Muscle layer of colon (tissue), 2 donors: ENCODE measurements around the gene ZSCAN2.
"Not testable (repeated sequence)": the region's sequence is repeated elsewhere in the genome, so short reads cannot be mapped to it uniquely, and the experiment has no call there.

ENCODE experiments used
- H3K27ac ChIP-seq: one replicate; pipeline ENCODE4 v1.7.0; 2013; ENCODE audit warnings: low read depth, mild to moderate bottlenecking, low read length, moderate library complexity
- H3K27me3 ChIP-seq, 2 donors: one replicate each; pipeline ENCODE4 v1.7.0; 2013; ENCODE audit warnings: low read length in 2 of 2, mild to moderate bottlenecking in 2 of 2; ENCODE audit not compliant: insufficient read depth in 2 of 2, control insufficient read depth in 1 of 2
- H3K36me3 ChIP-seq: one replicate; pipeline ENCODE4 v1.7.0; 2013; ENCODE audit warnings: mild to moderate bottlenecking, low read length; ENCODE audit not compliant: insufficient read depth
- H3K4me1 ChIP-seq: one replicate; pipeline ENCODE4 v1.7.0; 2013; ENCODE audit warnings: mild to moderate bottlenecking, low read length; ENCODE audit not compliant: insufficient read depth
- H3K4me3 ChIP-seq, 2 donors: one replicate each; pipeline ENCODE4 v1.7.0; 2013; ENCODE audit warnings: low read length in 2 of 2, low read depth in 1 of 2, mild to moderate bottlenecking in 1 of 2, moderate library complexity in 1 of 2
- H3K9ac ChIP-seq: one replicate; pipeline ENCODE4 v1.7.0; 2013; ENCODE audit warnings: low read length
- H3K9me3 ChIP-seq: one replicate; pipeline ENCODE4 v1.7.0; 2013; ENCODE audit warnings: mild to moderate bottlenecking, low read length
- donor health status: abdominal sarcoma.
- donor health status: Adenocarcinoma of cecum.

ZSCAN2 gene

DNA sequence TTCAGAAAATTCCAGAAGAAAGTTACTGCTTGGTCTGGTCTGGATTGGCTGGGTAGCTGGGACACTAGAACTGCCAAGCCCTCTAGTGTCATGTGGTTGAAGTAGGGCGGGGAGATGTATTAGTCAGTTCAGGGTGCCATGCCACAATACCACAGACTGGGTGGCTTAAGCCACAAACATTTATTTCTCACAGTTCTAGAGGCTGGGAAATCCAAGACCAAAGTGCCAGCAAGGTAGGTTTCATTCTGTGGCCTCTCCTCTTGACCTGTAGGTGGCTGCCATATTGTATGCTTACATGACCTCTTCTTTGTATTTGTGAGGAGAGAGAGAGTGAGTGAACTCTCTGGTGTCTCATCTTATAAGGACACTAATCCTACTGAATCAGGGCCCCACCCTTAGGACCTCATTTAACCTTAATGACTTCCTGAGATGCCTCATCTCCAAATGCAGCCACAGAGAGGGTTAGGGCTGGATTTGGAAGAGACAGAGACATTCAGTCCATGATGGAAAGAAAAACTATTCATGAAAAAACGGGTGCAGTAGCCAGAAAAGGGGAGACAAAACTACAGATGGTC is 18.1 kb upstream of the ZSCAN2 start:
- H3K27ac ChIP-seq, result no peak overlapping the region
- H3K4me1 ChIP-seq, result no peaks in the 10 kb centered on the region
- H3K9me3 ChIP-seq, result no peaks in the 10 kb centered on the region
- no peaks in the 10 kb centered on the region for H3K27me3 ChIP-seq
- no peaks in the 10 kb centered on the region for H3K36me3 ChIP-seq
- no peak overlapping the region for H3K9ac ChIP-seq
- H3K4me3 ChIP-seq, result no peak overlapping the region

DNA sequence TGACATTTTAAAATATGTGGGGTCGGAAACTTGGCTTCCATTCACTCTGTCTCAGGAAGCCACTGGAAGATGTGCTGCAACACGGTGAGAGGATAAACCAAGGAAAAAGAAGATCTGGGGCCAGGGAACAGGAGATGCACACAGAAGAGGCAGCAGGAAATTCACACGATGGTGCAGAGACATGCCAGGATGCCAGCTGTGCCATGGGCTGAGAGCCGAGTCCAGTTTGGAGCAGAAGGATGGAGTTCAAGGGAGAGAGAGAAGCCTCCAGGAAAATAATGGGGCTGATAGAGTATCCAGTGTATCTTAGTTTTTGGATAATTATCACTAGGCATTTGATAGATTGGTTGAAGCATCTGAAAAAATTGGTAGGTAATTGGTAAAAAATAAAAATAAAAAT is 16.9 kb upstream of the ZSCAN2 start:
- H3K27ac ChIP-seq, H3K36me3 ChIP-seq, H3K9me3 ChIP-seq, H3K4me1 ChIP-seq, H3K9ac ChIP-seq, H3K4me3 ChIP-seq, H3K27me3 ChIP-seq: not testable (repeated sequence)

DNA sequence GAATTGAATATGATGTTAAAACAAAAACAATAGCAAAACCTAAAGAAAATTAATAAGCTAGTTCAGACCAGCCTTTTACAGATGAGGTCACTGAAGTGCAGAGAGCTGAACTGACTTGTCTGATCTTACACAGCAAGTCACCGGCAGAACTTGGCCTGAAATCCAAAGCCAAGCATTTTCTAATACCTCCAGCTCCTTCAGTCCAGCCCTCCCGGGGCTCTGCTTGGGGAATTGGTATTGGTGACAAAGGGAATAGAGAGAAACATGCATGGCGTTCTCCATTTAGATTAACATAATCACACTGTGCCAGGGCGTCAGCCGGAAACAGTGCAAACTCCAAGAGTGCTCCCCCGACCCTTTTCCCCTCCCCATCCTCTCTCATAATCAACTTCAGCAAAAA is 14.1 kb upstream of the ZSCAN2 start:
- H3K36me3 ChIP-seq, result no peaks in the 10 kb centered on the region
- no peak overlapping the region for H3K27ac ChIP-seq
- H3K27me3 ChIP-seq, result no peaks in the 10 kb centered on the region
- no peak overlapping the region for H3K9ac ChIP-seq
- H3K9me3 ChIP-seq, result no peaks in the 10 kb centered on the region
- H3K4me1 ChIP-seq, result no peaks in the 10 kb centered on the region
- no peak overlapping the region for H3K4me3 ChIP-seq

DNA sequence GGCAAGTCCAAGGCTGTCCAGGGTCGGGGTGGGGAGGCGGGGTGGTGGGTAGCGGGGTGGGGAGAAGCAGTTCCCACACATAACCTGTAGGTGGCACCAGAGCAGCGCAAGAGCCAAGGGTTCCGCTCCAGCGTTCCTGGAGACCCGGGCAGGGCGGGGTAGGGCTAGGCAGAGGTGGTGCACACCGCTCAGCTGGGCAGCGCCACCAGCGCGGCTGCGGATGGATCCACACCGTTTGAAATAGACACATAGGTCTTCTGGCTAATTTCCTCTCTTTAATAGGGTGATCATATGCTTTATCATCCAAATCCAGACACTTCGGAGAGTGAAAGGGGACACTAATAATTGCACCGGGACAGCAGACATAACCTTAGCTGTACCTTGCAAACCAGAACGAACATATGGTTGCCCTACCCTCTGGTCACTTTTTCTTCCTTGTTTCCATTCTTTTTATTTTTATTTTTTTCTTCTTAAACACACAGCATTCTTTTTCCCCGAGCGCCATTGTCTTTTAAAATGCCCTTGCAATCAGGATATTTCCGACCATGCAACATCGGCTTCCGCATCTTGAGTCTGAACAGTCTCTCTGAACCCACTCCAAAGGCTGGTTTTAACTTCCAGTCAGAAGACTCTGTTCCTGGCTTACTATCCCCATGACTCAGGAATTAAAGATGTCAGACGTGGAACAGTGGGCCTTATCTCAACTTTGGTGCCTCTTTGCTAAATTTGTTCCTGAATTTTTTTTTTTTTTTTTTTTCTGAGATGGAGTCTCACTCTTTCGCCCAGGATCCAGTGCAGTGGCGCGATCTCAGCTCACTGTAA is 12.5 kb upstream of the ZSCAN2 start:
- no peak overlapping the region for H3K27ac ChIP-seq
- H3K4me3 ChIP-seq, result peak overlapping the region; percentile 1 to 47
- no peaks in the 10 kb centered on the region for H3K36me3 ChIP-seq
- H3K9me3 ChIP-seq, result no peaks in the 10 kb centered on the region
- H3K9ac ChIP-seq, result no peak overlapping the region
- no peaks in the 10 kb centered on the region for H3K27me3 ChIP-seq
- no peaks in the 10 kb centered on the region for H3K4me1 ChIP-seq

DNA sequence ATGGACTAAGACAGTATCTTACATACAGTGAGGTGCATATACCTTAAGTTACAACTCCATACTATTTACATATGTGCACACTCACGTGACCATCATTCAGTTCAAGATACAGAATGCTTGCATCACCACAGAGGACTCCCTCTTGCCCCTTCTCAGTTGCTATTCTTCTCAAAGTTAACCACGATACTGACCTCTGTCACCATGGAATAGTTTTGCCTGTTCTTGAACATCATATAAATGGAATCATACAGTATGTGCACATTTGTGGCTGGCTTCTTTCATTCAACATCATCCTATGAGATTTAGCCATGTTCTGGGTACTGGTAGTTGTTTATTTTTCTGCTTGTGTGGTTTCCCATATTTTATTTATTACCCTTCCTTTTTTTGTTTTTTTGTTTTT is 10.4 kb upstream of the ZSCAN2 start:
- Histone ChIP-seq H3K4me1 (no peaks in the 10 kb centered on the region), H3K36me3 (no peaks in the 10 kb centered on the region), H3K4me3 (no peak overlapping the region), H3K9me3 (no peaks in the 10 kb centered on the region), H3K9ac (no peak overlapping the region), H3K27me3 (no peaks in the 10 kb centered on the region), H3K27ac (no peak overlapping the region)

DNA sequence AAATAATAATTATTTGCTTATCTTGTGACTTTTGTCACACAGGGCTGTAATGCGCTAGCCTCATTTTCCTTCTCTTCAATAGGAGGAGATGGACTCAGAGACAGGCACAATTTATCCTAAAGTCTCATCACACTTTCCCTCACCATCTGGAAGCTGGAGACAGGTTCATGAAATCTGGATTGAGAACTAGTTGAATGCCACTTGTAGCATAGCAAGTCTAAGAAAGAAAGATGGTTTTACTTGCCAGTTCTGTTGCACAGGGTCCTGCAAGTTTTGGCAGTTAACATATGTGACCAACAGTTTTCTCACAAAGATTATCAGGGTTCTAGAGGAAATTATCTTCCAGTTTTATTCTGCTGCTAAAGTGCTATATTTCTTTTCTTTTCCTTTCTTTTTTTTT is 9.0 kb upstream of the ZSCAN2 start:
- Histone ChIP-seq H3K4me3 (no peak overlapping the region), H3K27me3 (no peaks in the 10 kb centered on the region), H3K9me3 (no peaks in the 10 kb centered on the region), H3K9ac (no peak overlapping the region), H3K27ac (no peak overlapping the region), H3K36me3 (no peaks in the 10 kb centered on the region), H3K4me1 (no peaks in the 10 kb centered on the region)

DNA sequence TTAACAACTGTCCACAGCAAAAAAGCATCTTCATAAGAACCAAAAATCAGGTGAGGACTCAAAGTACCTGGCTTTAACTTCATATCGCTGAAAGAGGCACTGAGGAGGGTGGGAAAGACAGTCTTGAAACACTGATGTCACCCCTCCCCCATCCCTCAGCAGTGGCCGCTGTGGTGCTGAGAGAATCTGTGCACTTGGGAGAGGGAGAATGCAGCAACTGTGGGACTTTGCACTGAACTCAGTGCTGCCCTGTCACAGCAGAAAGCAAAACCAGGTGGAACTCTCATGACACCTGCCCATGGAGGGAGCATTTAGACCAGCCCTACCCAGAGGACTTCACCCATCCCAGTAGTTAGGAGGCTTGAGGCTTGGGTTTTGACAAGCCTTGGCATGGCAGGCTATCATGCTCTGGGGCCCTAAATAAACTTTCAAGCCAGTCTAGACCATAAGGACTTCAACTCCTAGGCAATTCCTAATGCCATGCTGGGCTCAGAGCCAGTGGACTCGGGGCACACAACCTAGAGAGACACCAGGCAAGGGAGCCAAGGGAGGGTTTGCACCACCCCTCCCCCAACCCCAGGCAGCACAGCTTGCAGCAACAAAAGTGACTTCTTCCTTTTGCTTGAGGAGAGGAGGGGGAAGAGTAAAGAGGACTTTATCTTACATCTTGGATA is 6.1 kb upstream of the ZSCAN2 start:
- Histone ChIP-seq H3K27ac (no peak overlapping the region), H3K9me3 (no peaks in the 10 kb centered on the region), H3K36me3 (no peaks in the 10 kb centered on the region), H3K9ac (no peak overlapping the region), H3K4me3 (no peak overlapping the region), H3K27me3 (no peaks in the 10 kb centered on the region), H3K4me1 (no peaks in the 10 kb centered on the region)

DNA sequence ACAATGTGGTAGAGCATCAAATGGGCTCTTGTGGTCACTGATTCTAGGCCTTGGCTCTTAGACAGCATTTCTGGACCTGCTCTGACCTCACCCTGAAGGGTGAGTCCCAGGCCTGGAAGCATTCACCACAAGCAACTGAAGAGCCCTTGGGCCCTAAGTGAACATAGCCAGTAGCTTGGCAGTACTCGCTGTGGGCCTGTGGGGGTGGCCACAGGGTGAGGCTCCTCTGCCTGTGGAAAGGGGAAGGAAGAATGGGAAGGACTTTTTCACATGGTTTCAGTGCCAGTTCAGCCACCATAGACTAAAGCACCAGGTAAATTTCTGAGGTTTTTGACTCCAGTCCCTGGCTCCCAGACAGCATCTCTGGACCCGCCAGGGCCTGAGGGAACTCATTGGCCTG is 5.1 kb upstream of the ZSCAN2 start:
- H3K27ac ChIP-seq, result no peak overlapping the region
- H3K27me3 ChIP-seq, result no peaks in the 10 kb centered on the region
- H3K9me3 ChIP-seq, result no peaks in the 10 kb centered on the region
- H3K9ac ChIP-seq, result no peak overlapping the region
- H3K4me3 ChIP-seq, result no peak overlapping the region
- H3K36me3 ChIP-seq, result no peaks in the 10 kb centered on the region
- H3K4me1 ChIP-seq, result no peaks in the 10 kb centered on the region

DNA sequence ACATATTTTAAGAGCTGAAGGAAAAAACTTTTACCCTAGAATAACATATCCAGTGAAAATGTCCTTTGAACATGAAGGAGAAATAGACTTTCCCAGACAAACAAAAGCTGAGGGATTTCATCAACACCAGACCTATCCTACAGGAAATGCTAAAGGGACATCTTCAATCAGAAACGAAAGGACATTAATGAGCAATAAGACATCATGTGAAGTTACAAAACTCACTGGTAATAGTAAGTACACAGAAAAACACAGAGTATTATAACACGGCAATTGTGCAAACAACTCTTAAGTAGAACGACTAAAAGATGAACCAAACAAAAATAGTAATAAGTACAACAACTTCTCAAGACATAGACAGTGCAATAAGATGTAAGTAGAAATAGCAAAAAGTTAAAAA is 3.5 kb upstream of the ZSCAN2 start:
- no peak overlapping the region for H3K9ac ChIP-seq
- no peaks in the 10 kb centered on the region for H3K27me3 ChIP-seq
- H3K9me3 ChIP-seq, result no peaks in the 10 kb centered on the region
- no peaks in the 10 kb centered on the region for H3K36me3 ChIP-seq
- H3K27ac ChIP-seq, result no peak overlapping the region
- no peak overlapping the region for H3K4me3 ChIP-seq
- no peaks in the 10 kb centered on the region for H3K4me1 ChIP-seq

DNA sequence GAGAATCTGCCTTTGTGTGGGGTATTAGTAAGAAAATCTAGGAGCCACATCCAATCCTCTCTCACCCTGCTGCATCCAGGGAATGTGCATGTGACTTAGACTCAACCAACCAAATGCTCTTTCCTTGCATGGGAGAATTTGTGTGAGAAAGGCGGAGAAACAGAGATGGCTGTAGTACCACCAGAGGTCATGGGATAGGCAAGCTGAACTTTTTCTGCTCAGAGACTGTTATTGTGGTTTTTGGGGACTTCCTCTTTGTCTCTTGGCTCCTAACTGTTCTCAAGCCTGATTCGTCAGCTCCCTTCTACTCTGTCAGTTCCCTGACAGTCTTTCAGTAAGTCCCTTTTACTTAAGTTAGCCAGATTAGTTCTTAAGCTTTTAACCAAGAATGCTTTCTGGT is 2.6 kb upstream of the ZSCAN2 start:
- Histone ChIP-seq H3K27me3 (no peaks in the 10 kb centered on the region), H3K9ac (no peak overlapping the region), H3K27ac (no peak overlapping the region), H3K36me3 (no peaks in the 10 kb centered on the region), H3K4me1 (no peaks in the 10 kb centered on the region), H3K4me3 (no peak overlapping the region), H3K9me3 (no peaks in the 10 kb centered on the region)

DNA sequence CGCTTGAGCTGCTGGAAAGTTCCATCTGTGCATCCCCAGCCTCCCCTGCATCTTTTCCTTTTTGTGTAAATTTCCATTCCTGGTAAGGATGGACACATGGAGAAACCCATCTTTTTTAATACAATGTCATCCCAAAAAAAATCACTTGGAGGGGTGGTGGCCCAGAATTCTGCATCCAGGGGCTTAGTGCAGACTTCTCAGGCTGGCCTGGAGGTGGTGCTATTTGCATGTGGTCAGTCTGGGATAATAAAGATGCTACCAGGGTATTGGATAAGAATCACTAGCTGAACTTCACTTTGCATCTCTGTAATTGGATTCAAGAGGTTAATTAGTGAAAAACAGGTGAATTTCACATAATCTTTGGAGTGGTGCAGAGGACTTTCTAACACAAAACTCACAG is 1.8 kb upstream of the ZSCAN2 start:
- Histone ChIP-seq H3K27ac (no peak overlapping the region), H3K9me3 (no peaks in the 10 kb centered on the region), H3K27me3 (no peaks in the 10 kb centered on the region), H3K36me3 (no peaks in the 10 kb centered on the region), H3K4me1 (no peaks in the 10 kb centered on the region), H3K9ac (no peak overlapping the region), H3K4me3 (no peak overlapping the region)
